ENCODE results near the gene EML2.

EML2 gene

GRCh38 chr19:45560686-45561085 is 78.5 kb downstream of the EML2 start:
- ChIA-PET CTCF (interaction anchor here (0.6 to 6.5 kb wide), 6 partner anchors 9 to 83 kb away, joined by 3 to 60 read pairs (median 12); no protein-coding TSS in a partner anchor), POLR2A (no interaction called here)
- Histone ChIP-seq H3K36me3 (ENCODE audit: control insufficient read depth in 2 of 2, insufficient read depth in 1 of 2, low read length in 2 of 2) (no peaks in the 10 kb centered on the region; a peak in 1 of 3 replicates), H3K9me3 (ENCODE audit: control insufficient read depth, insufficient read depth, low read depth, low read length) (no peaks in the 10 kb centered on the region), H3K27ac (ENCODE audit: extremely low read depth, low read depth, low read length) (no peak overlapping the region), H3K4me3 (ENCODE audit: low read depth, low read length) (no peak overlapping the region), H3K4me1 (ENCODE audit: control insufficient read depth, insufficient read depth, low read length) (no peaks in the 10 kb centered on the region)
- no peak for TF ChIP-seq ZBTB48 (tag by site-specific recombination; IDR thresholded peaks at IDR 0.05)
- TF ChIP-seq ZNF311 (tag by site-specific recombination; IDR thresholded peaks at IDR 0.05; ENCODE audit: borderline replicate concordance) = no peak
- TF ChIP-seq ZNF518A (tag by site-specific recombination; conservative IDR thresholded peaks at IDR 0.05; ENCODE audit: low read depth) = no peak
- no peak for TF ChIP-seq SALL2 (tag by site-specific recombination; IDR thresholded peaks at IDR 0.05; ENCODE audit: borderline replicate concordance)
- no peak for TF ChIP-seq ZNF16 (tag by site-specific recombination; IDR thresholded peaks at IDR 0.05; ENCODE audit: low read depth)

GRCh38 chr19:45560038-45560437 is 79.2 kb downstream of the EML2 start:
- Histone ChIP-seq H3K4me1 (ENCODE audit: control insufficient read depth, insufficient read depth, low read length) (no peaks in the 10 kb centered on the region), H3K4me3 (ENCODE audit: low read depth, low read length) (no peak overlapping the region), H3K27ac (ENCODE audit: extremely low read depth, low read depth, low read length) (no peak overlapping the region), H3K36me3 (ENCODE audit: control insufficient read depth in 2 of 2, insufficient read depth in 1 of 2, low read length in 2 of 2) (no peaks in the 10 kb centered on the region; a peak in 1 of 3 replicates), H3K9me3 (ENCODE audit: control insufficient read depth, insufficient read depth, low read depth, low read length) (no peaks in the 10 kb centered on the region)
- ChIA-PET POLR2A (no interaction called here), CTCF (interaction anchor here (0.6 to 6.5 kb wide), 7 partner anchors 10 to 81 kb away, joined by 3 to 60 read pairs (median 6); no protein-coding TSS in a partner anchor)
- TF ChIP-seq ZNF350 (tag by site-specific recombination; IDR thresholded peaks at IDR 0.05) = no peak
- no peak for TF ChIP-seq ZBTB49 (tag by site-specific recombination; IDR thresholded peaks at IDR 0.05; ENCODE audit: low read depth)
- TF ChIP-seq ZNF830 (tag by site-specific recombination; IDR thresholded peaks at IDR 0.05; ENCODE audit: low read depth) = no peak
- no peak for TF ChIP-seq ZSCAN30 (tag by site-specific recombination; IDR thresholded peaks at IDR 0.05)
- TF ChIP-seq YY2 (tag by site-specific recombination; IDR thresholded peaks at IDR 0.05) = no peak
- no peak for TF ChIP-seq ZBTB21 (tag by site-specific recombination; IDR thresholded peaks at IDR 0.05)
- no peak for TF ChIP-seq ZNF639 (tag by site-specific recombination; IDR thresholded peaks at IDR 0.05)
- TF ChIP-seq ZIC2 (tag by site-specific recombination; IDR thresholded peaks at IDR 0.05) = no peak
